GM18867 (cell line): ENCODE measurements around the gene ACSF3.

Experiments used
- ATAC-seq: cut with Tn5 transposase; IDR thresholded peaks from one replicate; pipeline ENCODE4 v1.9.1; 2021; ENCODE audit warnings: mild to moderate bottlenecking, moderate library complexity; ENCODE audit not compliant: unreplicated experiment

Gene ACSF3

DNA sequence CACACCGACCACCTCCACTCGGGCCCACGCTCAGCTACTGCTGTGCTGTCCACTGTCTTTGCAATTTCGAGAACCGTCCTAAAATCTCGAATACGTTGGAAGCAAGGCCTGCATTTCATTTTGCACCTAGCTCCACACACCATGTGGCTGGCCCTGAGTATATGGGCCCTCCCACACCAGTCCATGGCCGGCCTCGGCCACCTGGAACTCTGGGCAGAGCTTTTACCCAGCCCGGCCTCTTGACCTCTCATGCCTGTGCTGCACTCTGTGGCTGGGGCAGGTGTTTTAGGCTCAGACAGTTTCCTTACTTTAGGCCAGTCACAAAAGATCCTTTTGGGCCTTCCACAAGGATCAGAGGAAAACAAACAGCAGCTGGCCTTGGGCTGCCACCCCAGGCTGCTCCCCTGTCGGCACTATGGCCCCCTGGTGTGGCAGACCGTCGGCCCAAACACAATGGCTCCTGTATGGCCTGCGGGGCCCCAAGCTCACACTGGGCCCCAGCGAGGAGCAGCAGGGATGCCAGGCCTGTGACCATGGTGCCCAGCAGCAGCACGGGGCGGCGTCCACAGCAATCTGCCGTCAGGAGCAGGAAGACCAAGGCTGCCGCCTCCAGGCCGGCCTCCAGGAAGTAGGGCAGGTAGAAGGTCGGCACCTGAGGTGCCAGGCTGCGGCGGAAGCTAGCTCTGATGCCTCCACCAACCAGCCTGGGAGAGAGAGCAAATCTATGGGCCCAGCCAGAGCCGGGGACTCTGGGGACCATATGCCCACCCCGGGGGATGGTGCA lies 104.2 kb downstream of the ACSF3 start:
- ATAC-seq = no peak

DNA sequence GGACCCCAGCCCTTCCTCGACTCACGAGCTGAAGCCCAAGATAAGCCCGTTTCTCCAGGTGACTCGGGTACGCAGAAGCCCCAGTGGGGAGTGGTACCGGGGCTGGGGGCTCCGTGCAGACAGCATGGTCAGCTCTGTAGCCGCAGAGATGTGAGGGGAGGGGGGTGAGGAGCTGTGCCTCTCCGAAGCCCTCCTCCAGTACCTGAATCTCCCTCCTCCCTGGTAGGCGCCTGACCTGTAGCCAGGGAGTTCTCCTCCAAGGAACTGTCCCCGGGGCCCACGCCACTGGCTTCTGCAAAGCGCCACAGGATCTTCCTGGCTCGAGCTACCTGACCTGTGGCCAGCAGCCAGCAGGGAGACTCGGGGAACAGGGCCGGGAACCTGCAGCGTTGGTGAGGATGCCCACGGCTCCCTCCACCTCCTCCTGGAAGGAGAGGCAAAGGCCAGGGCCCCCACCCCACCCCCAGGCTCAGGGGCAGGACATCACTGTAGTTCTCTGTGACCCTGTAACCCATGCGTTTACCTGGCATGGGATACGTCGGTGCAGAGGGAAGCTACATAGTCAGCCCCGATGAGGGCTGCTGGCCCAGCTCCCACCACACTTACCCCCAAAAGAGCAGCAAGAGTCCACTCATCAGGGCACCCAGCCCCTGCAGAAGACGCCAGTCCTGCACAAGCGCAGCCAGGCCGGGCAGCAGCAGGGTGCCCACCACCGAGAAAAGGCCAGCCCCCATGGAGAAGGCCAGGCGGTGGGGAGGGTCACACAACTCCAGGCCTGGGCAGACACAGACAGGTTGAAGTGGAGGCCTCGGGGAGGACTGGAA lies 105.0 kb downstream of the ACSF3 start:
- no peak for ATAC-seq

DNA sequence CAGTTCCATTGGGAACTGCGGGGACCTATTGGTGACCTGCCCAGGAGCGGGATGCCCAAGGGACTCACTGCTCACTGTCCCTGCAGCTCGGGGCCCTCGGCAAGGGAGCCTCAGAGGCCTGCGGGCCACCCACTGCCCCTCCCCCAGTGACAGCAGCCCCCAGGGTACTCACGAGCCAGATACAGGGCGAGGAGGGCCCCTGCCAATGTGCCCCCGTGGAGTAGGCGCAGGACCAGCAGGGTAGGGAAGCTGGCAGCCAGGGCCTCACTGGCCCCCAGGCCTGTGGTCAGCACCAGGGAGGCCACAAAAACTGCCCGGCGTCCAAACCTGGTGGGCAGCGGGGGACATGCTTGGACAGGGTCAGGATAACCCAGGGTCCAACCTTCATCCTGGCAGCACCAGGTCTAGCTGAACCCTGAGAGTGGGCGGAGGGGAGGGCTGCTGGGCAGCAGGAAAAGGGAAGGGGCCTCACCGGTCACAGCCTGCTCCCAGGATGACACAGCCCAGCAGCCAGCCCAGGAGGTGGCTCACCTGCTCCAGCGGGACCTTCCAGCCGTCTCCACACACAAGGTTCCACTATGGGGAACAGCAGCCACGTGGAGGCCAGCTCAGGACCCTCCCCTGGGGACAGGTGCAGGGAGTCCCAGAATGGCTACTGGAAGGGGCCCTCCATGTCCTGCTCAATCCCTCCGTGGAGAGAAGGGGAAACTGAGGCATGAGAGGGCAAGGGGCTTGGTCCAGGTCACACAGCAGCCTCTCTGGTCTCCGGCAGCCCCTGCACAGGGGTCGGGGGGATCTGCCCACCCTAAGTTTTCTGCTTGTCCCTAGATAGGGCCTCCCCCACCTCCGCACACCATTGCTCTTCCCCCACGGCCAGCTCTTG lies 105.8 kb downstream of the ACSF3 start:
- no peak for ATAC-seq

DNA sequence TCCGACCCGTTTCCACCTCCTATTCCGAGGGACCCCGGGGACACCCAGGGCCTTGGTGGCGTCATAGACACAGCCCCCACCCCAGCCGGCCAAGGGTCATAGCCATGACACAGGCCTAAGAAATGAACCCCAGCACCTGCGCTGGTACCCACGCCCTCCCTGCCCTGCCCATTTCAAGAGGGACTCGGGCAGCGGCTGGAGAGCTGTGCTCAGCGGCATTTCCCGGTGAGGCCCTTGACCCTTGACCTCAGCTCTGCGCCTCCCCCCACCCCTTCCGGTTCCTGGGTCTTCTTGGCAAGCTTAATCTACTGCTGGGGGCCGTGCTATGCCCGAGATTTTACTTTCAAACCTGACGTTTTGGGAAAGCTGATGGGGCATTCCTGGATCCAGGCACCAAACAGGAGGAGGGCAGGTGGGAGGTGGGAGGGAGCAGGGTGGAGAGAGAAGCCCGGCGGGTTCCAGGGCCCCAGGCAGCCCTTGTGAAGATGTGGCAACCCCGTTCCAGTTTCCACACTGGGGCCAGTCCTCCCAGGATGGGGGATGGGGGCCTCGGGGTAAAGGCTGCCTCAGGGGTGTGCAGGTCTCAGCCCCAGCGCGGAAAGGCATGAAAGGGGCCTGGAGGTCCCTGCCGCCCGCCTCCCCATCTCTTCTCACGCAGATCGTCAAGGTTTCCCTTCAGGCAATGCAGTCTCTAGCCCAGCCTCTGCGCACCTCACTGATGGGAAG lies 106.6 kb downstream of the ACSF3 start, which contains the start of gene SLC22A31:
Gene SLC22A31 (minus strand): TSS at position 414 of the 726 bp plus-strand sequence. CDS start 36 bp downstream, at position 378.
- no peak for ATAC-seq

DNA sequence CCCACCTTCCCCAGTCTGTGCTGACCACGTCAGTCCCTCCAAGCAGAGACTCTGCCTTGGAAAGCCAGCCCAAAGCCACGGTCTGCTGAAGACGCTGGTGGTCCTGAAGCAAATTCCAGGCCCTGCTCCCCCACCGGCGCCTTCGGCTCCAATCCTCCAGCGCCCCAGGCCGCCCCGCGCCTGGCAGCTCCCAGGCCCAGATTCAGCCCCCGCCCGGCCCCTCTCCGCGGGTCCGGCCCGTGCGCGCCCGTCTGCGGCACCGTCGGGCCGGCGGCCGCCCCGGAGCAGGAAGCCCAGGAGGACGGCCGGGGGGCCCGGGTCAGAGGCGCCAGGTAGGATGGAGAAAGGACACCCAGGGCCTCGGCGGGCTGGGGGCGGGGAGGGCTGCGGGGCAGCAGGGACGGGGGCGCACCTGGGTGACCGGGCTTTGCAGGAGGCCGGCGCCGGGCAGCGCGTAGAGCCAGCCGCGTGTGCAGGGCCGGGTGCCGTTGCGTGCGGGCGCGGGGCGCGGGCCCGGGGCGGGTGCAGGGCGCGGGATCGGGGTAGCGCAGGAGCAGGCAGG lies 107.3 kb downstream of the ACSF3 start:
- no peak for ATAC-seq

DNA sequence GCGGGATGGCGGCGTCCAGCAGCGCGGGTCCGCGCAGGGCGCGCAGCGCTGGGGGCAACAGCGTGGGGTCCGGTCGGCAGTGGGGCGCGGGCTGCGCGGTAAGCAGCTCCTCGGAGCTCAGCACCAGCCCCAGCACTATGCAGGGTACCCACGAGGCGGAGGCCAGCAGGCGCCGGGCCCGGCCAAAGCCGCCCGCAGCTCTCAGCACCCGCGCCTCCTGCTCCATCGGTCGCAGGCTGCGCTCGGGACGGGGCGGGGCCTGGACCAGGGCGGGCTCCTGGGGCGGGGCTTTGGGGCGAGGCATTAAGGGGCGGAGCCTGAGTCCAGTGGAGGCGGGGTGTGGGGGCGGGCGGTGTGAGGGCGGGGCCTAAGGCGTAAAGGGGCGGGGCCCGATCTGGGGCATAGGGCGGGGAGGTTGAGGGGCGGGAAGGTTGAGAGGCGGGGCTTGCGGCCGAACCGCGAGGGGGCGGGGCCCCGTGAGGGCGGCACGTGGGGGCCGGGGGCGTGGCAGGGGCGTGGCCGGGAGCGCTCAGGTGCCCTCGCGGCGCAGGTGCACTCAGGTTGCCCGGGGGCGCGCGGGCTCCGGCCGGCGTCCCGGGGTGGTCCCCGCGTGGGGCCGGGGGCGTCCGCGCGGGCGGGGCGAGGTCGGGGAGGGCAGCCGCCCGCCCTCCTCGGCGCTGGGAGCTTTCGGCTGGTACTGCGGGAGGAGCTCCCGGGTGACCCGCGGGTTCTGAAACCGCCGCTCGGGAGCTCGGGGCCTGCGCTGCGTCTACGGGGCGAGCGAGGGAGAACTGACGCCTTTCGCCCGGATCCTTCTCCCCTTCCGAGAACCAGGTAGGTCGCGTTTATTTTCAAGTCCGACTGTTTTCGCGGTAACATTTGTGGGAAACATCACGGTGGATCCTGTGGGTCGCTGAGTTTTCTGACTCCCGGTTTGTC lies 108.1 kb downstream of the ACSF3 start:
- no peak for ATAC-seq

DNA sequence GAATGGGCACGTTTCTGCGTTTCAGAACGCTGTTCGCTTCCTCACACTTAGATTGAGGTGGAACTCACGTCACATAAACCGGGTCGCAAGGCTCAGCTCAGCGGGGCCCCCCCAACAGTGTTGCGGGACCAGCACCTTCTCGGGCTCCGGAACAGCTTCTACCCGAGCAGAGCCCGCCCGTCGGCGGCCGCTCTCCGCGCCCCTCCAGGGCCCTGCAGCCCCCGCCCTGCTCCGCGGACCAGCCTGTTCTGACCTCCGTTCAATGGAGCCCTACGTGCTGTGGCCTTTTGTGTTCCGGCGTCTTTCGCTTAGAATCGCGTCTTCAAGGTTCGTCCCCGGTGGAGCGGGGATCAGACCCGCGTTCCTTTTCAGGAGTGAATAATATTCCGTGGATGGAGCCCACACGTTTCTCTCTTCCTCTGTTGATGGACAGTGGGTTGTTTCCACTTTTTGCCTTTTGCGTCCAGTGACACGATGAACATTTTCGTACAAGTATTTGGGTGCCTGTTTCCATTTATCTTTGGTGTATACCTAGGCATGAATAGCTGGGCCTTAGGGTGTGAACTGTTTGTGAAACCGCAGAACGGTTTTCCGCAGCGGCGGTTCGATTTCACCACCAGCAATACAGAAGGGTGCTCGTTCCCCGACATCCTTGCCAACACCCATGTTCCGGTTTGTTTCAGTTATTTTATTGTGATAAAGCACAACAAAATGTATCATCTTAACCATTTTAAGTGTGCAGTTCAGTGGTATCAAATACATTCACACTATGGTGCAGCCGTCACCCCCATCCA lies 109.0 kb downstream of the ACSF3 start:
- ATAC-seq = no peak
